IPS-NIHi7 (cell line): Measurements from ENCODE around the gene ALAD.
A peak's percentile ranks its signal among the peaks of the same experiment; 100 is the strongest.
"Not testable (repeated sequence)": the region's sequence is repeated elsewhere in the genome, so short reads cannot be mapped to it uniquely, and the experiment has no call there.

Experiments
- DNase-seq: peaks from one replicate; pipeline ENCODE4 v3.0.0; 2012; ENCODE audit warnings: mixed read lengths; ENCODE audit errors: extremely low spot score

ALAD gene

DNA sequence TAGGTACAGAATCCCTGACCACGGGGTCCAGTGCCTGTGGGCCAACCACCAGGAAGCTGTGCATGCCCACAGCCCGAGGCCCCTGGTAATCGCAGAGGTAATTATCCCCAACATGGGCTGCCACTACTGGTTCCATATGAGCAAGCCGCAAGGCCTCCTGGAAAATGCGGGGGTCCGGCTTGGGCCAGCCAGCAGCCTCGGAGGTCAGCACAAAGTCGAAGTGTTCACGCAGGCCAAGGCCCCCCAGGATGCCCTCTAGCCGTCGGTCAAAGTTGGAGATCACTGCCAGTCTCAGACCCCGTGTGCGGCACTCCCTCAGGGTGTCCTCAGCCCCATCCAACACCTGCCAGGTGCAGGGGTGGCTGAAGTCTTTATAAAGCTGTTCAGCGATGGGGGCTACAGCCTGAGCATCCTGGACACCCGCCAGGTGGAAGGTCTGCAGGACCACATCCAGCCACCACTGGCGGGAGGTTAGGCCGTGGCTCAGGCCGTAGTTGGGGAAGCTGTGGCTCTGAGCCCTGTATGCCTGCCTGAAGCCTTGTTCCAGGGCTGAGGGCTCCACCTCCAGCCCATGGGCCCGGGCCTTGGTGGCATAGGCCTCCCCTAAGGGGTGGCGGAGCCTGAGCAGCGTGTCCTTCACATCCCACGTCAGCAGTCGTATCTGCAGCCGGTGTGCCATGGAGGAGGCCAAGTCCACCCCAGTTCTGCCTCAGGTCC, 27.2 kb downstream of the ALAD start:
- DNase-seq, result no peak

DNA sequence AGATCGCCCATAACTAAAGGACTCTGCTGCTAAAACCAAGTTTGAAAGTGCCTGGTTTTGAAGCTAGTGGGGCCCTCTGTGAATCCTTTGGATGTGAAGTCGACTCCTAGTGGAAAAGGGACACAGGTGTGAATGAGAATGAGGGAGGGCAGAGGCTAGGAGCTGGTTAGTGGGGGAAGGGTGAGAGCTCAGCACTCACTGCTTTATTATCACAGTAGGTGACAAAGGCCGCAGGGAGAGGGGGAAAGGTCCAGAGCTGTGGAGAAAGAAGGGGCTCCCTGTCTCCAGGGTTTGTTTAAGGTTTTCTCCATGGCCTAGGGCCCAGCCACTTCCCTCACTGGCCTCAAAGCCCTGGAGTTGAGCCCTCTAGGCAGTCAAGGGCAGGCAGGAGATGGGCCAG, 27.8 kb downstream of the ALAD start:
- no peak for DNase-seq

DNA sequence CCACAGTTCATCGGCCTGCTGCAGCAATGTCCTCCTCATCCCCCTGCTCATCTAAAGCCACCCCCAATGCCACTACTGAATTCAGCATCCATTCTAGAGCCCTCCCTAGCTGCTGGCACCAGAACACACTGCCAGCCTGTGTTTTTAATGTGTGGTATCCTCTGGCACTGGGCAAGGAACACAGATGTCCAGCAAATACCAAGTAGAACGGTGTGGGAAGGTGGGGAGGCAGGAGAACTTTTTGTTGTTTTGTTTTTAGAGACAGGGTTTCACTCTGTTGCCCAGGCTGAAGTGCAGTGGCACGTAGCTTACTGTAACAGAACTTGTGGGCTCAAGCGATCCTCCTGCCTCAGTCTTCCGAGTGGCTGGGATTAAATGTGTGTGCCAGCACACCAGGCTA, 29.0 kb downstream of the ALAD start:
- no peak for DNase-seq

DNA sequence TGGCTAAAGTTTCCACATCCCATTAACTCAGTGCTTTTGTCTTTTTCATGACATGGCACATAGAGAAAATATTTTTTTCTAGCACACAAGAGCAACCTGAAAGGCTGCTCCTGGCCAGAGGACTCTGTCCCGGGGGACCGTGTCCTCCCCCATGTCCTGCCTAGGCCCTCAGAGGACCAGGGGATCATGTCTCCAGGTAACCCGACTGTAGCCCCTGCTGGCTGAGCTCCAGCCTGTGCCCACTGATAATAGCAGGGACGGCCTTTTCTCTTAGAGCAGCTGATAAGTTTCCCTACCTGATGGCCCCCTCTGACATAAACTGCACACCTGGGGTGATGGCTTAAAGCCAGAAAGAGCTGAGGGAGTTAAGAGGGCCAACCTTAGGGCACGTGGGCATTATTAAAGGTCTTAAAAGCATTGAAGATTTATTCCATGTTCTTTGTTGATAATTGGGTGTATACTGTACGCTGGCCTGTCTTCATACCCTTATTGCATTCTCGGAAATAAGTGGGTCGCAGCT, 30.2 kb downstream of the ALAD start:
- DNase-seq, result no peak

DNA sequence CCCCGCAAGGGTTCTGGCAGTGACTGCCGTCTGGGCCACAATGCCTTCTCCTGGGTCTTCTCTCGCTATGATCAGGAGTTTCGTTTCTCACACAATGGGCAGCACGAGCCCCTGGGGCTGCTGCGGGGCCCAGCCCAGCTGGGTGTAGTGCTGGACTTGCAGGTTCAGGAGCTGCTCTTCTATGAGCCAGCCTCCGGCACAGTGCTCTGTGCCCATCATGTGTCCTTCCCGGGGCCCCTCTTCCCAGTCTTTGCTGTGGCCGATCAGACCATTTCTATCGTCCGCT, 31.3 kb downstream of the ALAD start:
- DNase-seq, result no peak

DNA sequence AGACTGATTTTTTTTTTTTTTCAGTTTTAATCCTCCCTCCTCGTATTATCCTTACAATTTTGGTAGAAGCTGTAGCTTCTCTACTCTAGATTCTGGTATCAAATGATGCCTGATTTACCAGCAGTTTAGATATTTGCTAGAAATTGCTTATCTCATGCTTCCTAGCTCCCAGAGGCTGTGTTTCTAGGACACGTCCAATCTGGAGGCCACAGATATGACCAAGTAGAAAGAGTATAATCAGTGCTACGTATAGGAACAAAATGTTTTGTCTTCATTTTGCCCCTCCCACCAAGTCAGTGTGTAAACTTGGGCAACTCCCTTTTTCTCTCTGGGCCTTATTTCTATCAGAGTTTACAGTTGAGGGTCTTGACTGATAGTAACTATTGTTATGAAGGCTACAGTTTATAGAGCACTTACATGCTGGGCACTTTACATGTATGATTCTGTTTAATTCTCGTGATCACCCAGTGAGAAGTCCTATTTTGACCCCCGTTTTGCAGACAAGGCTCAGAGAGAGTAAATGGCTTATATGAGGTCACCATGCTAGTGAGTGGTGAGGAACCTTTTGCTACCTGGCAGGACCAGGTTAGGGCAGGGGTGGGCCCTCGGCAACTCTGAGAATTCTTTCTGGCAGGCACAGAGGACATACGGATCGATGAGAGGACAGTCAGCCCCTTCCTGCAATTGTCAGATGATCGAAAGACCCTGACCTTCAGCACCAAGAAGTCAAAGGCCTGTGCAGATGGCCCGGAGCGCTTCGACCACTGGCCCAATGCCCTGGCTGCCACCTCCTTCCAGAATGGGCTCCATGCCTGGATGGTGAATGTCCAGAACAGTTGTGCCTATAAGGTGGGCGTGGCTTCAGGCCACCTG, 31.9 kb downstream of the ALAD start:
- no peak for DNase-seq

DNA sequence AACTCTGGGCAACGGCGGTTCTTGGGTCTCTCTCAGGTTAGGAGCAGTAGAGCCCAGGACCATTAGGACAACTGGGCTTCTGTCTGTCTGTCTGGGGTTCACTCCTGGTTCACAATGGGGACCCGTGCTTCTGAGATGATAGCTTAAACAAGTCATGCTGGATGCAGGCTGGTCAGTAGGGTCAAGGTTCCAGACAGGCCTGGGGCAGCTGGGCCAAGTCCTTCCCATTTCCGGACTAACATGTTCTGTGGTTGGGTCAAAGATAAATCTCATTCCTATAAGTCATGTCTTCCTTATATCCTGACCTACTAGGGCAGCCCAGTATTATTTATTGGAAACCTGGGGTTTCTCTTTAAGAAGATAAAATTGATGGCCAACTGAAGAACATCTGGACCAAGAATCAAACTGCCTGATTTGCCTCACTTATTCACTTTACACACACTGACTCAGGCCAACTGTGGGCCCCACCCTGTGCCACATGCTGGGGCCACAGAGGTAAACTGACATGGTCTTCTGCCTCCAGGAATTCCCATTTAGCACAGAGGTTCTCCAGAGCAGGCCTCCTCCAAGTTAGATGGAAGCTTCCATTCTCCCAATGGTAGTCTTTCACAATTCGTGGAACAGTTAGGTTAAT, 32.6 kb downstream of the ALAD start:
- DNase-seq, result no peak

DNA sequence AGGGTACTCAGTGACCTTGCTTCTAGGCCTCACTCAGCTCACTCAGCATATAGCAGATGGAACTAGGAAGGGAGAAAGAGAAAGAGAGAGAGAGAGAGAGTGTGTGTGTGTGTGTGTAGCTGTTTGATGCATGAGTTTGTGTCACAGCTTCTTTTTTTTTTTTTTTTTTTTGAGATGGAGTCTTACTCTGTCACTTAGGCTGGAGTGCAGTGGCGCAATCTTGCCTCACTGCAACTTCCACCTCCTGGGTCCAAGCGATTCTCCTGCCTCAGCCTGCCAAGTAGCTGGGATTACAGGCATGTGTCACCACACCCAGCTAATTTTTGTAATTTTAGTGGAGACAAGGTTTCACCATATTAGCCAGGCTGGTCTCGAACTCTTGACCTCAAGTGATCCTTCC, 35.4 kb downstream of the ALAD start:
- not testable (repeated sequence) for DNase-seq

DNA sequence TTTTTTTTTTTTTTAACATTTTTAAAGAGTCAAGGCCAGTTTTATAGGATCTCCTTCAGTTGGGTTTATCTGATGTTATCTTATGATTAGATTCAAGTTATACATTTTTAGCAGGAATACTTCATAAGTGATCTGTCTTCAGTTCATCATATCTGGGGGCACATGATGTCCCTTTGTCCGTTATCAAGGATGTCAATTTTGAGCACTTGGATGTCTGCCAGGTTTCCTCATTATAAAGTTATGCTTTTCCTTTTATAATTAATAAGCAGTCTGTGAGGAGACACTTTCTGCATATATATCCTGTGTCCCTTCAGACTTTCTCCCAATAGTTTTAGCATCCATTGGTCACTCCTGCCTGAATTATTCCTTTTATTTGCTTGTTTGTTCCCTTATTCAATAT, 36.1 kb downstream of the ALAD start:
- DNase-seq, result no peak

DNA sequence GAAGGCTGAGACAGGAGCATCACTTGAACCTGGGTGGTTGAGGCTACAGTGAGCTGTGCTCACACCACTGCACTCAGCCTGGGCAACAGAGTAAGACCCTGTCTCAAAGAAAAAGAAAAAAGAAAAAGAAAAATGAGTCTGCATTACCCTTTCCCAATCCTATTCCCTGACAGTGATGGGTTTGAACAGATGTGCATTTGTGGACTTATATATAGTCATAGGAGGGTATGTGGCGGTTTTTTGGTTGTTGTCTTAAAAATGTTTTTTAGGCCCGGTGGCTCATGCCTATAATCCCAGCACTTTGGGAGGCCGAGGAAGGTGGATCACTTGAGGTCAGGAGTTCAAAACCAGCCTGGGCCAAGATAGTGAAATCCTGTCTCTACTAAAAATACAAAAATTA, 37.7 kb downstream of the ALAD start:
- DNase-seq, result no peak

DNA sequence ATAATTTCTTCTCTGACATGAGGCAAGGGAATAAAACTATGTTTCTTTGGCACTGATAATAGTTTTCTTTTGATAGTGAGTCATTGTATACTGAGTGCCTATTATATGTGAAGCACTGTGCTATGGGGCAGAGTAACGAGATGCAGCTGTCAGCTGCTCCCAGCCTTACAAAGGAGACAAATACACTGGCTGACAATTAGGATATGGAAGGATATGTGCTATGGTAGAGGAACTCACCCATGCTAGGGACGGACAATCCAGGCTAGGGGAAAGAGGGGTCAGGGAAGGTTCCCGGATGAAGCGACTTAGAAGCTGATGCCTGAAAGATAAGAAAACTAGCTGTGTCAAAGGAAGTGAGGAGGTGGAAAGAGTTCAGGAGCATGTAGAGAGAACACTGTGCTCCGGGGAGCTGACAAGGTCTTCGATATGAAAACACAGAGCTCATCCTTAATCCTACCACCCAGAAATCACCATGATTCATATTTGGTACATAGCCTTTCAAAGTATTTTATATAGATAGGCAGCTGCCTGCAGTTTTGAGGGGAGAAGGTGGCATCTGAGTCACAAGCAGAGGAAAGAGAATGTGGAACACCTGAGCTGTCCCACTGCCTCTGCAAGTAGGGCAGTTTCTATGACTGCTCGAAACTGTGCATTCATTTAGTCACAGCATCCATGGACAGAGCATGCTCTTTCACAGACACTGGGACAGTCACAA, 39.6 kb downstream of the ALAD start:
- no peak for DNase-seq

DNA sequence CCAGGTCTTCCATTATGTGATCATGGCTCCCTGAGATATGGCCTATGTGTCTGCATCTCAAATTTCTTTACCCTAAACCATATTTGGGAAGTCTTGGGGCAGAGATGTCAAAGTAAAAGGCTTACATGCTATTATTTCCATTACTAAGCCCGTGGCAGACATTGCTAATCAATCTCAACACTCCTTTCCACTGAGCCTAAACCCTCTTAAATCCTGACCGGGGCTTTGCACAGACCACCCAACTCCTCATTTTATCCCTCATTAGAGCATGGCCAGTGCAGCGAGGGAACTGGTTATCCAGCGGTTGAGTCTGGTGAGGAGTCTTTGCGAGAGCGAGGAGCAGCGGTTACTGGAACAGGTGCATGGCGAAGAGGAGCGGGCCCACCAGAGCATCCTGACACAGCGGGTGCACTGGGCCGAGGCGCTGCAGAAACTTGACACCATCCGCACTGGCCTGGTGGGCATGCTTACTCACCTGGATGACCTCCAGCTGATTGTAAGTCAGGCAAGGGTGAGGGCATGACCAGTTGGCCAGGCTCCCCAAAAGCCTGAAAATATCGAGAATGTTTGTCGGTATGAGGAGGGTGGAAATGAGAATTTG, 40.7 kb downstream of the ALAD start:
- no peak for DNase-seq

DNA sequence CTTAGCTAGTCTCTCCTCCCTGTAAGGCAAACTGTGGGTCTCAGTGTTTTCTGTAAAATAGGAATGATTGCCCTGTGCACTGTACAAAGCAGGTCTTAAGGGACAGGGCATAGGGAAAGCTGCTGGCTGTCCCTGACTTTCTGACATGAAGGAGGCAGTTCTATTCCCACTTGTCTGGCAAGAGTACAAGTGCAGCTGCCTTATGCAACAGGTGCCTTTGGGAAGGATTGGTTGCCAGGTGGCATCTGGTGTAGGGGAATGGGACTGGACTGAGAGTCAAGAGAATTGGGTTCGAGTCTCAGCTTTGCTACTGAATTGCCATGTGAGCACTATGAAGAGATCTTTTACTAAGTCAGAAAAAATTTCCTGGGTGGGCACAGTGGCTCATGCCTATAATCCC, 41.7 kb downstream of the ALAD start:
- no peak for DNase-seq

DNA sequence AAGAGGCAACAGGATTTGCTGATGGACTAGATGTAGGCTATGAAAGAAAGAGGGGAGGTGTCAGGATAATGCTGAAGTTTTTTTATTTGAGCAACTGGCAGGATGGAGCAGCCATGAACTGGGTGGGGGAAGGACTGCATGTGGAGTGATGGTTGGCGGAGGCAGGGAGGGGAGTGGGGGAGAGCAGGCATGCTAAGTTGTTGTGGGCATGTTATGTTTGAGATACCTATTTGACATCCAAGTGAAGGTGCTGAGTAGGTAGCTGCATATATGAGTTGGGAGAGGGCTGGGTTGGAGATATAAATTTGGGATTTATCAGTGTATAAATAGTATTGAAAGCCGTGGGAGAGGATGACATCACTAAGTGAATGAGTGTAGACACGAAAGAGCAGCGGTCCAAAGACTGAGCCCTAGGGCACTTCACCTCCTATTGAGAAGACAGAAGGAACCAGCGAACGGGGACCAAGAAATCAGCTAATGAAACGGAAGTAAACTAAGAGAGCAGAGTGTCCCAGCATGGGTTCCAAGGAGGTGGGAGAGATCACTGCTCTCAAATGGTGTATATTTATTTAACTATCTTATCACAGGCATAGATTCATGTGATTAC, 44.3 kb downstream of the ALAD start:
- no peak for DNase-seq

DNA sequence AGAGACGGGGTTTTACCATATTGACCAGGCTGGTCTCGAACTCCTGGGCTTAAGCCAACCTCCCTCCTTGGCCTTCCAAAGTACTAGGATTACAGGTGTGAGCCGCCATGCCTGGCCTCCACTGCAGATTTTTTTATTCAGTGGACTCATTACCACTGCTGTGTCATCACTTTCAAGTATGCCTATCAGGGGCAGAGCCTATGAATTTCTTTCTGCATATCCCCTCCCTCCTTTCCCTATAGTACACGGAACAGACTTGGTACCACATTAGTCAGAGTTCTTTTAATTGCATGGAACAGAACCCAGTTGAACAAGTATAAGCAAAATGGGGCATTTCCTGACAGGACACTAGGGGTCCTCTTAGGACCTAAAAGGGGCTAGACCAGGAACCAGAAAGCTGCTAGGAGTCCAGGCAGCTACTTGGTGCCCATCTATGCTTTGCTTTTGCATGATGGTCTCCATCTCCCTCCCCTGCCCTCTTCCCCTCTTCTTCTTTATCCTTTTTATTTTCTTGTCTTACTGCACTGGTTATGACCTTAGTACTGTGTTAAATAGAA, 46.0 kb downstream of the ALAD start:
- DNase-seq, result no peak

DNA sequence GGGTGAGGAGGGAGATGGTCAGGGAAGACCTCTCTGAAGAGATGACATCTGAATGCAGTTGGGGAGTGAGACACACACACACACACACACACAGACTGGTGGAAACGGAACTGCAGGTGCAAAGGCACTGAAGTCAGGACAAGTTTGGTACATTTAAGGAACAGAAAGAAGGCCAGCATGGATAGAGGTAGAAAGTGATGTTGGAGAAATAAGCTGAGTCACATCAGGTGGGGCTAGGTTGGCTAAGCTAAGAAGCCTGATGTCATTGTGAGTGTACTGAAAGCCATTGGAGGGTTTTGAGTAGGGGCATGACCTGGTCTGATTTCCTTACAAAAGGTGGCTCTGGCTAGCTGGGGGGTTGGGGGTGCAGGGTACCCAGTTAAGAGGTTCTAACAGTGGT, 48.7 kb downstream of the ALAD start:
- no peak for DNase-seq

DNA sequence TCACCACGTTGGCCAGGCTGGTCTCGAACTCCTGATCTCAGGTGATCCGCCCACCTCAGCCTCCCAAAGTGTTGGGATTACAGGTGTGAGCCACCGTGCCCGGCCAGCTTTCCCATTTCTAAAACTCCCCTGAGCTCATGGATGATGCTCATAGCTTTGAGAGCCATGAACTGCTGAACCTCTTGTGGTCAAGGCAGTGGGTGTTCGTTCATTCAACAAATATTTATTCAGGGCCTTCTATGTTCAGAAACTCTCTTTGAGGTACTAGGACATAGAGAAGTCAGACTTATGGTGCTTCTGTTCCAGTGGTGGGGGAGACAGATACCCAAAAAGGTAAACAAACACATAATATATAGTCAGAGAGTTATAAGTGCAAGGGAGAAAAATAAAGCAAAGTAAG, 49.1 kb downstream of the ALAD start:
- no peak for DNase-seq

DNA sequence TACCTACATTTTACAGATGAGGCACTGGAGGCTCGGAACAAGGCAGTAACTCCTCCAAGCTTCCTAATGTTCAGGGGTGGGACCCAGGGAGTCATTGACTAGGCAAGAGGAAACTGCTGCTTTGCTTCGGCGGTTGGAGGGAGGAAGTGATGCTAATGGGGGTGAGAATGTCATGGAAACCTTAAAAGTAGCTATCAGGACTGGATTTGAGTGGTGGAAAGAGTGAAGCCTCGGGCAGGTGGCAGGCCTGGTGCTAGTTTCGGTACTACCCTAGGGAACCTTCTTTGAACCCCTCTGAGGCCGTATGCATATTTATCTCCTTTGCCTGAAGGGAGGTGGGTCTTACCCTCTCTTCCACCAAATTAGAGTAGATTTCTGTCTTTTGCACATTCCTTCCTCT, 50.1 kb downstream of the ALAD start:
- DNase-seq, result no peak

DNA sequence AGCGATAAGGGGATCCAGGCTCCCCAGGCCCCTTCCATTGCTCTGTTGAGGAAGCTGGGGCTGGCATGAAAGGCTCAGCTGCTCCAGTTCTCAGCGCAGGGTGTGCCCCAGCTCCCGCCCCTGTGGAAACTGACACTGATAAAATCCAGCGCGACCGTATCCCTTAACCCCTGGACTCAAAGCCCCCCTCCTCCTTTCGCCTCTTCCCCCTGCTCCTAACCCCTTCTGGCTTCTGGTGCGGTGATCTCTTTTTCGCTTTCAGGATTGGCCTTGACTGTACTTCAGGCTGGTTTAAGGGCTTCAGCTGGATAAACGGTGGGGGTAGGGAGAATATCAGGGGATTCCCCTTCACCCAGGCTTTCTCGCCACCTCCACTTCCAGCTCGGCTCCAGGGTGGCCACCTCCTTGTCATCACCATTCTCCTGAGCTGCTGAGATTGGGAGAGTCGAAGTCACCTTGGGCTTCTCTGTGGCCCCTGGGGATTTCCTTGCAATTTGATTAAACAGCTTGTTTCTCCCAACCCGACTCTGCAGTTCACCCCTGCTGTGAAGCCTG, 50.9 kb downstream of the ALAD start:
- no peak for DNase-seq

DNA sequence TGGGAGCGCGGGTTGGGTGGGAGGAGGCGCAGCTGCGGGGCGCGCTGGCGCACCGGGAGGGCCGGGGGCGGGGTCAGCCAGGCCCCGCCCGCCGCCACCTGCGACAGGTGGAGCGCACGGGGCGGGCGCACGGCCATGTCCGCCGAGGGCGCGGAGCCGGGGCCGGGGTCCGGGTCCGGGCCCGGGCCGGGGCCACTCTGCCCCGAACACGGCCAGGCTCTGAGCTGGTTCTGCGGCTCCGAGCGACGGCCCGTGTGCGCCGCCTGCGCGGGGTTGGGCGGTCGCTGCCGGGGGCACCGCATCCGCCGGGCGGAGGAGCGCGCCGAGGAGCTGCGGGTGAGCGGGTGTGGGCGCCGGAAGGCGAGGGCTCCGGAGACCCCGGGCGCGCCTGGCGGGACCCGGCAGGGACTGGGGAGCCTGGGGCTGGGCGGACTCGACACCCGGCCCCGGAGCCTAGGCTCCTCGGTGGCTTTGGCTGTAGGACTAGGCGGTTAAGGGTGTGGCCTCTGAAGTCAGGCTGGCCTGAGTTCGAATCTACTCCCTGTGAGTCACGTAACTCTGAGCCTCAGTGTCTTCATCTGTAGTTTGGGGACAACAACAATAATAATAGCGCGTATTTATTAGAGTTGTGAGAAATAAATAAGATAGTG, 51.5 kb downstream of the ALAD start, which contains the start of gene BSPRY:
Gene BSPRY, plus strand, starts transcription at position 97 of the 650 bp plus-strand sequence. Its CDS starts 39 bp downstream, at position 136.
- peak; percentile 82 for DNase-seq
